Measurements from ENCODE around the gene BOD1L1. TPM values are rescaled to one million over a fixed set of nuclear protein-coding genes. Genes with fewer than 3 reads are reported as not detected.
"Not testable (repeated sequence)": the region's sequence is repeated elsewhere in the genome, so short reads cannot be mapped to it uniquely, and the experiment has no call there.

BOD1L1 gene
- total and polyA plus RNA-seq, 2 experiments from 2014 or later = 6.6 to 16.5 TPM

GRCh38 chr4:13567125-13567524, 60.4 kb downstream of the BOD1L1 start:
- DNase-seq = no peak
- Histone ChIP-seq H3K79me2 (ENCODE audit: insufficient read depth) (no peaks in the 10 kb centered on the region), H2AFZ (no peak overlapping the region), H3K9me3 (ENCODE audit: low read depth) (no peaks in the 10 kb centered on the region), H3F3A (ENCODE audit: insufficient read depth) (peaks cover 4% of the 10 kb centered on the region; the same call in 1 of the 2 replicates), H3K4me2 (ENCODE audit: unreplicated experiment) (no peak overlapping the region), H3K27ac (no peak overlapping the region), H3K4me1 (ENCODE audit: insufficient read depth) (no peaks in the 10 kb centered on the region), H3K27me3 (replicated peaks; ENCODE audit: insufficient read depth) (no peaks in the 10 kb centered on the region), H3K4me3 (no peak overlapping the region), H3K9me2 (ENCODE audit: insufficient read depth) (no peaks in the 10 kb centered on the region), H3K36me3 (ENCODE audit: low read depth) (peaks cover 19% of the 10 kb centered on the region), H4K20me1 (ENCODE audit: insufficient read depth) (no peaks in the 10 kb centered on the region), H3K9ac (no peak overlapping the region)
- no peak for TF ChIP-seq EZH2phosphoT487 (IDR thresholded peaks at IDR 0.05; ENCODE audit: insufficient read depth, low read depth)
- TF ChIP-seq EZH2 (IDR thresholded peaks at IDR 0.05; ENCODE audit: insufficient read depth, poor library complexity, severe bottlenecking) = no peak
- in situ Hi-C loops (cut with MboI) = no loop called here
- 94 to 100% methylated on average over 5 of the region's 5 CpGs for WGBS, 2 experiments (ENCODE audit: low coverage in 1 of 2, low lambda C conversion rate in 2 of 2, missing lambda C conversion rate in 2 of 2)

GRCh38 chr4:13562876-13563275, 64.6 kb downstream of the BOD1L1 start:
- WGBS, 2 experiments (ENCODE audit: low coverage in 1 of 2, low lambda C conversion rate in 2 of 2, missing lambda C conversion rate in 2 of 2) = 94 to 95% methylated on average over 1 of the region's 1 CpG
- no peaks in the 10 kb centered on the region for H3K9me2 ChIP-seq (ENCODE audit: insufficient read depth)
- H3K9me3 ChIP-seq (ENCODE audit: low read depth) = no peaks in the 10 kb centered on the region
- TF ChIP-seq EZH2 (IDR thresholded peaks at IDR 0.05; ENCODE audit: insufficient read depth, poor library complexity, severe bottlenecking) = no peak
- no peak for TF ChIP-seq EZH2phosphoT487 (IDR thresholded peaks at IDR 0.05; ENCODE audit: insufficient read depth, low read depth)
- in situ Hi-C loops (cut with MboI) = no loop called here
- no peak for DNase-seq
- no peak overlapping the region for H3K9ac ChIP-seq
- peaks cover 13% of the 10 kb centered on the region for H3F3A ChIP-seq (ENCODE audit: insufficient read depth)
- no peaks in the 10 kb centered on the region for H3K79me2 ChIP-seq (ENCODE audit: insufficient read depth)
- no peak overlapping the region for H2AFZ ChIP-seq
- H3K27me3 ChIP-seq (replicated peaks; ENCODE audit: insufficient read depth) = no peaks in the 10 kb centered on the region
- H3K4me3 ChIP-seq = no peak overlapping the region
- no peak overlapping the region for H3K27ac ChIP-seq
- H3K36me3 ChIP-seq (ENCODE audit: low read depth) = no peaks in the 10 kb centered on the region
- no peaks in the 10 kb centered on the region for H4K20me1 ChIP-seq (ENCODE audit: insufficient read depth)
- H3K4me2 ChIP-seq (ENCODE audit: unreplicated experiment) = no peak overlapping the region
- peaks cover 16% of the 10 kb centered on the region for H3K4me1 ChIP-seq (ENCODE audit: insufficient read depth)

- TF ChIP-seq EZH2phosphoT487 (IDR thresholded peaks at IDR 0.05; ENCODE audit: insufficient read depth, low read depth) (no peak), EZH2 (IDR thresholded peaks at IDR 0.05; ENCODE audit: insufficient read depth, poor library complexity, severe bottlenecking) (no peak)
- no peaks in the 10 kb centered on the region for H3K27me3 ChIP-seq (replicated peaks; ENCODE audit: insufficient read depth)
- H4K20me1 ChIP-seq (ENCODE audit: insufficient read depth) = no peaks in the 10 kb centered on the region
- no peaks in the 10 kb centered on the region for H3K9me3 ChIP-seq (ENCODE audit: low read depth)
- H3K4me1 ChIP-seq (ENCODE audit: insufficient read depth) = peaks cover 16% of the 10 kb centered on the region
- H3K36me3 ChIP-seq (ENCODE audit: low read depth) = no peaks in the 10 kb centered on the region
- no peak overlapping the region for H2AFZ ChIP-seq
- no peaks in the 10 kb centered on the region for H3K9me2 ChIP-seq (ENCODE audit: insufficient read depth)
- in situ Hi-C loops (cut with MboI) = no loop called here
- 67 to 76% methylated on average over 4 of the region's 4 CpGs for whole genome bisulfite sequencing, 2 experiments (ENCODE audit: low coverage in 1 of 2, low lambda C conversion rate in 2 of 2, missing lambda C conversion rate in 2 of 2)
- no peaks in the 10 kb centered on the region for H3K79me2 ChIP-seq (ENCODE audit: insufficient read depth)
- H3K4me3 ChIP-seq = no peak overlapping the region
- no peak overlapping the region for H3K4me2 ChIP-seq (ENCODE audit: unreplicated experiment)
- H3K27ac ChIP-seq = no peak overlapping the region
- H3K9ac ChIP-seq = no peak overlapping the region
- DNase-seq = no peak
- H3F3A ChIP-seq (ENCODE audit: insufficient read depth) = peaks cover 13% of the 10 kb centered on the region
Measured at GRCh38 chr4:13561673-13562072, 65.9 kb downstream of the BOD1L1 start.

GRCh38 chr4:13560111-13560510, 67.4 kb downstream of the BOD1L1 start:
- H3K4me2 ChIP-seq (ENCODE audit: unreplicated experiment); H4K20me1 ChIP-seq (ENCODE audit: insufficient read depth); H3K27ac ChIP-seq; in situ Hi-C loops (cut with MboI); H3K27me3 ChIP-seq (replicated peaks; ENCODE audit: insufficient read depth); H3K9me3 ChIP-seq (ENCODE audit: low read depth); H2AFZ ChIP-seq; H3K4me3 ChIP-seq; H3K9me2 ChIP-seq (ENCODE audit: insufficient read depth); H3K9ac ChIP-seq; DNase-seq; H3K36me3 ChIP-seq (ENCODE audit: low read depth); H3K79me2 ChIP-seq (ENCODE audit: insufficient read depth); H3F3A ChIP-seq (ENCODE audit: insufficient read depth): not testable (repeated sequence)
- WGBS, 2 experiments (ENCODE audit: low coverage in 1 of 2, low lambda C conversion rate in 2 of 2, missing lambda C conversion rate in 2 of 2) = 74% methylated on average over 5 of the region's 5 CpGs
- H3K4me1 ChIP-seq (ENCODE audit: insufficient read depth) = peaks cover 16% of the 10 kb centered on the region

GRCh38 chr4:13559413-13559812, 68.1 kb downstream of the BOD1L1 start:
- WGBS, 2 experiments (ENCODE audit: low coverage in 1 of 2, low lambda C conversion rate in 2 of 2, missing lambda C conversion rate in 2 of 2) = 3 to 6% methylated on average over 2 of the region's 2 CpGs
- in situ Hi-C loops (cut with MboI) = loop anchor here (10.0 kb wide), 1 partner anchor 825 kb away; no protein-coding TSS in a partner anchor
- H3K27ac ChIP-seq = no peak overlapping the region

More at GRCh38 chr4:13559413-13559812, 68.1 kb downstream of the BOD1L1 start:
- TF ChIP-seq EZH2phosphoT487 (IDR thresholded peaks at IDR 0.05; ENCODE audit: insufficient read depth, low read depth) (no peak), EZH2 (IDR thresholded peaks at IDR 0.05; ENCODE audit: insufficient read depth, poor library complexity, severe bottlenecking) (no peak)
- no peaks in the 10 kb centered on the region for H3K79me2 ChIP-seq (ENCODE audit: insufficient read depth)
- peak overlapping the region; percentile 48 for H3K4me2 ChIP-seq (ENCODE audit: unreplicated experiment)
- no peak overlapping the region; the same call in 1 of the 2 replicates for H3K4me3 ChIP-seq
- no peaks in the 10 kb centered on the region for H3K9me2 ChIP-seq (ENCODE audit: insufficient read depth)
- H3K36me3 ChIP-seq (ENCODE audit: low read depth) = no peaks in the 10 kb centered on the region
- H4K20me1 ChIP-seq (ENCODE audit: insufficient read depth) = no peaks in the 10 kb centered on the region
- peaks cover 16% of the 10 kb centered on the region for H3K4me1 ChIP-seq (ENCODE audit: insufficient read depth)
- H3K27me3 ChIP-seq (replicated peaks; ENCODE audit: insufficient read depth) = no peaks in the 10 kb centered on the region
- peak overlapping the region; percentile 20; the same call in 1 of the 2 replicates for H2AFZ ChIP-seq
- peak; percentile 64 for DNase-seq
- H3K9ac ChIP-seq = no peak overlapping the region
- H3K9me3 ChIP-seq (ENCODE audit: low read depth) = no peaks in the 10 kb centered on the region
- H3F3A ChIP-seq (ENCODE audit: insufficient read depth) = peaks cover 8% of the 10 kb centered on the region
